GM03348 (cell line): ENCODE results near the gene PRAMEF9.
"Not testable (repeated sequence)": the region's sequence is repeated elsewhere in the genome, so short reads cannot be mapped to it uniquely, and the experiment has no call there.

Source experiments
- DNase-seq: peaks from one replicate; pipeline ENCODE4 v3.0.0; 2012; ENCODE audit warnings: low spot score

PRAMEF9 gene

DNA sequence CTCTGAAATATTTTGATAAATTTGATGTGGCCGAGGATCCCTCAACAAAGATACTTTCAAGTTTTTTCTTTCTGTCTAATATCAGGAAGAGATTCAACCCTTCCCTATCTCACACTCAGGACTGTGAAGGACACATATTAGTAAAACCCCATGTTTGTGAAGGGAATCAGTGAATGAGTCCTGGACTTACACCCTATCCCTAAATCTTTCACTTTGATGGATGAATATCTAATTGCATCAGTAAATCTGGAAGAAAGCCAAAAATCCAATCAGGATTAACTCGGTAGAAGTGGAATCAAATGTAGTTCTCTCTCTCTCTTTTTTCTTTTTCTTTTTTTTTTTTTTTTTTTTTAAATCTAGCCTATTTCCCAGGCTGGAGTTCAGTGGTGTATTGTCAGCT lies at the start of gene PRAMEF9:
Gene PRAMEF9, plus strand, starts transcription at position 301 of the 400 bp plus-strand sequence. CDS start 3,433 bp downstream, outside the sequence.
- not testable (repeated sequence) for DNase-seq

DNA sequence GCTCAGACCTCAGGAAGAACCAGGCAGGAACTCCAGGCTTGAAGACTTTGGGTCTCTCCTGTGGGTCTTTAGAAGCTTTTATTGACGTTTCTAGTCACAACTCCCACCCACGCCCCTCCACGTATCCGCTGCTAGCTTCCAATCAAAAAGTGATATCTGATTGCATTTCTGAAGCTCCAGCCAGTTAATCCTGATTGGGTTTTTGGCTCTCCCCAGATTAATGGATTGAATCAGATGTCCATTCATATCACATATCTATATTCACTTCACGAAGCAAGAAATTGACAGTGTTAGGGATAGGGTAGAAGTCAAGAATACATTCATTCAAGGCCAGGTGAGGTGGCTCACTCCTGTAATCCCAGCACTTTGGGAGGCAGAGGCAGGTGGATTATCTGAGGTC lies 15.7 kb upstream of the PRAMEF9 start, which contains the start of gene PRAMEF26:
Gene PRAMEF26, minus strand, starts transcription at position 101 of the 400 bp plus-strand sequence. CDS start 2,914 bp downstream, outside the sequence.
- DNase-seq: not testable (repeated sequence)

DNA sequence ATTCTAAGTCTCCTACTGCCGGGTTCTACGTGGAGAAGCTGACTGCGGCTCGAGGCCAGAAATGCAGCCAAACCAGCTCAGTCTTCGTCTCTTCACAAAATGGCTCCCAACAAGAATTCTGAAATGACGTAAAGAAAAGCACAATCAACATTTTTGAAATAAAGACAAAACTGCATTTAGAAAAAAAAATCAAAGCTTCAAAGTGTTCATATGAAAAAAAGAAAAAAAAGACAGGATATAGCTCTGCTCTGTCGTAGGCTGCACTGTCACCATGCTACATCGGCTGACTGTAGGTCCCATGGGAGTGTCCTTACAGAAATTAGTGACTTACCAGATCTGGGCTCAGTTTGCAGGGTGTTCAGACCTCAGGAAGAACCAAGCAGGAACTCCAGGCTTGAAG lies 6.1 kb upstream of the PRAMEF9 start, which contains the start of gene HNRNPCL4:
Gene HNRNPCL4, minus strand, starts transcription at position 101 of the 400 bp plus-strand sequence. CDS start 164 bp downstream, outside the sequence.
- not testable (repeated sequence) for DNase-seq

DNA sequence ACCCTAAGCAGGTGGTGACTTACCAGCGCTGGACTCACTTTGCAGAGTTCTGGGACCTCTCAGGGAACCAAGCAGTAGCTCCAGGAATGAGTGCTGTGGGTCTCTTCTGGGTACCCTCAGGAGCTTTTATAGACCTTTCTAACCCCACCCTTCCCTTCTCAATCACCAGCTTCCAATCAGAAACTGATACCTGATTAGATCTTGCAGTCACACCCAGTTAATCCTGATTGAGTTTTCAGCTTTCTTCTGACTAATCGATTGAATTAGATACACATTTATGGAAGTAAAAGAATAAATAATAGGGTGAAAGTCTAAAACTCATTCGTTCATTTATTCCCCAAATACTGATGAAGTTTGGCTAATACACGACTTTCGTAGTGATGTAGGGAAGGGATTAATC lies 29.7 kb downstream of the PRAMEF9 start, which contains the start of gene PRAMEF13:
Gene PRAMEF13, minus strand, starts transcription at position 101 of the 400 bp plus-strand sequence. CDS start 1,820 bp downstream, outside the sequence.
- not testable (repeated sequence) for DNase-seq

DNA sequence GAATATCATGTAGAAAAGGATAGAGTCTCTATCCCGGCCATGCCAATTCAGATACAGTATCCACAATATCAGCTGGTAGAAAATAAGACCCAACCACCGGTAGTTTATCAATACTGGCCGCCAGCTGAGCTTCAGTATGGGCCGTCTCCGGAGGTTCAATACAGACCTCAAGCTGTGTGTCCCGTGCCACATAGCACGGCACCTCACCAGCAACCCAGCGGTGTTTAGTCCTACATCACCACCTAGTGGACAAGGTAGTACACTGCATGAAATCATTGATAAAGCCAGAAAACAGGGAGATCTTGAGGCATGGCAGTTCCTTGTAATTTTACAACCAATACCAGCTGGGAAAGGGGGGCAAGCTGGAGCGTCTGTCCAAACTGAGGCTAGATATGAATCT lies 37.1 kb downstream of the PRAMEF9 start:
- not testable (repeated sequence) for DNase-seq

DNA sequence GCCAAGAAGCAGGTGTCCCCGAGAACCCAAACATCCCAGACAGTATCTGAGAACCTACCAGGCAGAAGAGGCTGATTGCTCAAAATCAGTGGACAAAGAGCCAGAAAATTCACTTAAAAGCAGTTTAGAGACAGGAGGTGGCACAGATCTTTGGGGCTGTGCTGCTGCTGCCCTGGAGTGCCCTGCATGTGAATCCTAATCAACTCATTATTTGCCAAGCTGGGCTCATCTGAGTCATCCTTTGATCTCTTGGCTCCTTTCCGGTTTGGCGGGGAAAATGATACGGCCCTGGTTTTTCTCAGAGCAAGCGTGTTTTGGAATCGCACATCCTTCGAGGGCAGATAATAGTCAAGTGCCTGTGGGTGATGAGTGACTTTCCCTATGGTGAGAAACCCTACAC lies 45.0 kb downstream of the PRAMEF9 start:
- DNase-seq: not testable (repeated sequence)

DNA sequence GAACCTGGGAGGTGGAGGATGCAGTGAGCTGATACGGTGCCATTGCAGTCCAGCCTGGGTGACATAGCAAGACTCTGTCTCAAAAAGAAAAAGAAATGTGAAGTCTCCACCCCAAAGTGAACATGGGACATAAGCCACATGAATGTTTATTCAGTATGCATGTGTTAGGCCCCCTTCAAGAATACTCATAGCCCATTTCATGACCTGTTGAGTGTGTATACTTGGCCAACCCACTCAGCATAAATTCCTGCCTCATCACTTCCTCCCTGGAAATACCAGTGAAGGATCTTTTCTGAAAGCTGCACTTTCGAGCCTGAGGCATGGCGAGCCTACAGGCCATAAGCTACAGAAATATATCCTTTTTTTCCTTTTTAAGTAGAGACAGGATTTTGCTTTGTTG lies 47.6 kb downstream of the PRAMEF9 start:
- DNase-seq: not testable (repeated sequence)

DNA sequence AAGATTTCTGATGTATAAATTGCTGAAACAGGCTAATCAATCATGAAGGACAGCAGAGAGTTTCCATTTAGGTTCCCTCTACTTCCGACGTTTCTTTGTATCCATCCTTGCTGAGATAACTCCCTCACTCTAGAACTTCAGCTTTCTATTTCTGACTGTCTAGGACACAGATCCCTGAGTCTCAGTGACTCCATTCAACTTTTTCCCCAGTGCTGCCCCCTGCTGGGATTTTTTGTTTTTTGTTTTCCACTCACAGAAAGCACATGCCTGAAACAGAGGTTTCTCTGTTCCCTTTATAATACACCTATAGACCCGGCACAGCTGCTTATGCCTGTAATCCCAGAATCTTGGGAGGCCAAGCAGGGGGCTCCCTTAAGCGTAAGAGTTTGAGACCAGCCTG lies 51.1 kb downstream of the PRAMEF9 start:
- DNase-seq: not testable (repeated sequence)

DNA sequence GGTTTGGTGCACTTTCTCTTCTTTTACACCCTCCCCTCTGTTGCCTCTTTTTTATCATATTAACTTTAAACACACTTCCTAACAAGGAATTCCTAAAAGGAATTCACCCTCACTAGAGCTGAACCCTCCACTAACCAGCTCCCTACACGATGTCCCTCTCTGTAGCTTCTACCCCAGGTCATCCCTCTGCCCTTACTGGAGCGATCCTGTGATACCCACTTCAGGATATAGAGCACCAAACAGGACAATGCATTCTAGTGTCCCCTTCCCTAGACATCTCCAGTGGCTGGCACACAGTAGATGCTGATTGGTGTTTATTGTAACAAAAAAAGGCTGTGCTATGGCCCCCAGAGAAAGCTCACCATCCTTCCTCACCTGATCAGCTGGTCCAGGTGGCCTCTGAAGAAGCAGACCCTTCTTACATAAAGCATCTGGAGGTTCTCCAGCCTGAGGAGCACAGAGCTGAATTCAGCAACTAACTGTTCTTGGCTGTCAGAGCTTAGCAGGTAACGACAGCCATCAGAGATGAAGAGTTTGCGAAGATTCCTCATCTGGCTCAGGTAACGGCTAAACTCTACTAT lies 52.9 kb downstream of the PRAMEF9 start:
- DNase-seq: no peak

DNA sequence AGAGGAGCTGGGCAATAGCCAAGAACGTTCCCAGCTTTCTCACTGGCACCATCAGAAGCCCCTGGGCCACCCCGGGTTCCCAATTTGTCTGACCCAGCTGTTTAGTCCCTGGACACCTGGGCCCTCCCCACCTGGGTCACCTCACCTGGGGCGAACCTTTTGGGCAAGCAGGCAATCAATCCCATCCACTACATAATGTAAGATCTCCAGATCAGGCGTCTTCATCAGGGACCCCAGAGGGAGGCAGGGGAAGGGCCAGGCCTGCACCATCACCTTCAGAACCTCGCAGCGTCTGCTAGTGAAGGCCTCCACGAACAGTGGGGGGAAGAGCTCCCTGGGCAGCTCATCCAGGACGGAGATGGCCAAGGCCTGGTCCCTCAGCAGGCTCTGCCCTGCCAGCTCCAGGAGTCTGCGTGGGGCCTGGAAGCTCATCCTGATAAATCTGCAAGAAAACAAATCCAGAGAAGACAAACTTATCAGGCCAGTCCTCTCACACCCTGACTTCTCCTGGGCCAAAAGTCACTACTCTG lies 54.1 kb downstream of the PRAMEF9 start, which contains the start of gene PRAMEF18:
Gene PRAMEF18, minus strand, starts transcription at position 480 of the 530 bp plus-strand sequence. Its CDS starts 48 bp downstream, at position 432.
- DNase-seq: not testable (repeated sequence)

DNA sequence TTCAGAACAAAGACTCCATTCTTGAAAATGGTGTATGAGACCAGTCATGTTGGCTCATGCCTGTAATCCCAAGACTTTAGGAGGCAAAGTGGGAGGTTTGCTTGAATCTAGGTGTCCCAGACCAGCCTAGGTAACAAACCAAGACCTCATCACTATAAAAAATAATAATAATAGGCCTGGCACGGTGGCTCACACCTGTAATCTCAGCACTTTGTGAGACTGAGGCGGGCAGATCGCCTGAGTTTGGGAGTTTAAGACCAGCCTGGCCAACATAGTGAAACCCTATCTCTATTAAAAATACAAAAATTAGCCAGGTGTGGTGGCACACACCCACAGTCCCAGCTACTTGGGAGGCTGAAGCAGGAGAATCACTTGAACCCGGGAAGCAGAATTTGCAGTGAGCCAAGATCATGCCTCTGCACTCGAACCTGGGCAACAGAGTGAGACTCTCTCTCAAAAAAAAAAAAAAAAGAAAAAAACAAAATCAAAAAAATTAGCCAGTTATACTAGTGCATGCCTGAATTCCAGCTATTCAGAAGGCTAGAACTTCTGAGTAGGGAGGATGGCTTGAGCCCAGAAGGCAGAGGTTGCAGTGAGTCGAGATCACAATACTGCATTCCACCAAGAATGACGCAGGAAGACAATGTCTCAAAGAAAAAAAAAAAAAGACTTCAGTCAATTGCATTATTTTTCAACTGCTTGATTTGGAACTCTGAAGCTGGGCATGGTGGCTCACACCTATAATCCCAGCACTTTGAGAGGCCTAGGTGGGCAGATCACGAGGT lies 55.8 kb downstream of the PRAMEF9 start:
- not testable (repeated sequence) for DNase-seq

DNA sequence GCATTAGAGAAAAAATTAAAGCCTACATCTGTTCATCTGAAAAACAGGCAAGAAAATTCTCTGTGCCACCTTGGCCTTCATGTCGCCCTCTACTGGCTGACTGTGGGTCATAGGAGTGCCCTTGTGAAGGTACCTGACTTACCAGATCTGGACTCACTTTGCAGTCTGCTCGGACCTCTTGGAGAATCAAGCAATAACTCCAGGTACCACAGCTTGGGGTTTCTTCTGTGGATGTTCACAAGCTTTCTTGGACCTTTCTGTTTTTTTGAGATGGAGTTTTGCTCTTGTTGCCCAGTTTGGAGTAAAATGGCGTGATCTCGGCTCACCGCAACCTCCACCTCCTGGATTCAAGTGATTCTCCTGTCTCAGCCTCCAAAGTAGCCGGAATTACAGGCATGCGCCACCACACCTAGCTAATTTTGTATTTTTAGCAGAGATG lies 56.7 kb downstream of the PRAMEF9 start:
- no peak for DNase-seq
